HG03060 (cell line): ENCODE measurements around the gene ACOX1.

Source experiments
- ATAC-seq: cut with Tn5 transposase; IDR thresholded peaks from one replicate; pipeline ENCODE4 v1.9.1; 2021; ENCODE audit warnings: low read depth, moderate number of reproducible peaks; ENCODE audit not compliant: unreplicated experiment

The ACOX1 gene

DNA sequence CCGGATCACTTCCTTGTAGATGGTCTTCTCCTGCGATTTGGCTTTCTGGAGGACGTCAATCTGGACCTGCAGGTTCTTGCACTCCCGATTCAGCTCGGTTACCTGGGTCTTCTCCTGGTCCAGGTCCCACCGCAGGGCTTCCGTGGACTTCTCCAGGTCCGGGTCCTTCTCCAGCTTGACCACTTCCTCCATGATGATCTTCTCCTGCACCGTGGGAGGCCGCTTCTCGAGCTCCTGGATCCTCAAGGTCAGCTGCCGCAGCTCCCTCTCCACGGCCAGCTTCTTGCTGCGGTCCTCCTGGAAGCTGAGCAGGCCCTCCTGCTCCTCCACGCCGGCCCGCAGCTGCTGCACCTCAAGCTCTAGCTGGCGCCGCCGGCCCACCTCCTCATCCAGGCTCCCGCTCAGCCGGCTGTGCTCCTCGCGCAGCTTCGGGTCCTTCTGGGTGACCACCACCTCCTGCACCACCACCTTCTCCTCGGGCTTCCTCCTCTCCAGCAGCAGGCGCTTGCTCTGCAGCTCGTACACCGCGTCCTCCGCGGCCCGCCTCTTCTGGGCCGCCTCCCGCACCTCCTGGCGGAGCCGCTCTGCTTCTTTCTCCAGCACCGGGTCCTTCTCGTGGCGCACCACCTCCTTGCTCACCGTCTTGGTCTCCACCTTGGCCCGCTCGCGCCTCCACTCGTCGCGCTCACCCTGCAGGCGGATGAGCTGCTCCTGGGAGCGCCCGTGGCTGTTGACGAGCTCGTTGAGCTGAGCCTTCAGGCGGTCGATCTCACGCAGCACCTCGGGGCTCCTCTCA lies 29.9 kb upstream of the ACOX1 start:
- no peak for ATAC-seq

DNA sequence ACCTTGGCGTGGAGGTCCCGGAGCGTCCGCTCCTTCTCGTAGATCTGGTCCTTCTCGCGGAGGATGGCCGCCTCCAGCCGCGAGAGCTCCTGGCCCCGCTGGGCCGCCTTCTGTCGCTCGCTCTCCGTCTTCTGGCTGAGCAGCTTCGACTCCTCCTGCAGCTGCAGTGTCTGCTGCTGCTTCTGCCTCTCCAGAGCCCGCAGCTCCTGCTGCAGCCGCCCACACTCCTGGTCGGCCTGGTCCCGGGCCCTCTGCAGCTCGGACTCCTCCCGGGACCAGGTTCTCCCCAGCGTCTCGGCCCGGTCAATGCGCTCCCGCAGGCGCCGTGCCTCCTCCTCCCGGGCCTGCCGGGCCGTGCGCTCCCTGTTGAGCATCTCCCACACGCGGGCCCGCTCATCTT lies 29.2 kb upstream of the ACOX1 start:
- ATAC-seq, result no peak

- ATAC-seq, result no peak
Observed at GRCh38 chr17:76007850-76008165, 28.8 kb upstream of the ACOX1 start.

DNA sequence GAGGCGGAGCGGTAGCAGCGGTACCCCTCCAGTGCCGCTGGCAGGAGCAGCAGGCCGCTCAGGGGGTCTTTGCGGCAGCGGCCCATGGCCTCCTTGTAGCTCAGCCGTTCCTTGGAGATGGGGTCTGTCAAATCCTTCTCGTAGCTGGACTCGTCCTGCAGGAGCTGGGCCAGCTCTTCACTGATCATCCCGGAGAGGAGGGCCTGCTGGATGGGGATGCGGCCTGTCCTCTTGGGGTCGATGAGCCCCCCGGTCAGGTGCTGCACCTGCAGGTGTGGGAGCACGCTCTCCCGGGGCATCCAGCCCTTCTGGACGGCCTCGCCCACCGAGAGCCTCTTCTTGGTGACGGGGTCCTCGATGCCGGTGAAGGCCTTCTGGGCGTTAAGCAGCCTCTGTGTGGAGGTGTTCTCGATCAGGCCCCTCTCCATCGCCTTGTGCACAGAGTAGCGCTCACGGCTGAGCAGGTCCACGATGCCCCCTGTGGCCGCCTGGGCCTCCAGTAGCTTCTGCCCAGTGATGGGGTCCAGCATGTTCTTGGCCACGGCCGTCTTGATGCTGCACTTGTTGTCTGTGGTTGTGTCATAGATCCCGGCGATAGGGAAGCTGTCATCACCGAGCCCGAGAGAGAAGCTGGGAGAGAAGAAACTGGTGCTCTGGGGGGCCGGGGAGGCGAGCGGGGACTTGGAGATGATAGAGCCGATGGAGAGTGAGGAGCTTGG lies 28.3 kb upstream of the ACOX1 start:
- ATAC-seq, result no peak

- ATAC-seq, result no peak
Observed at GRCh38 chr17:76005263-76006149, 26.5 kb upstream of the ACOX1 start.

DNA sequence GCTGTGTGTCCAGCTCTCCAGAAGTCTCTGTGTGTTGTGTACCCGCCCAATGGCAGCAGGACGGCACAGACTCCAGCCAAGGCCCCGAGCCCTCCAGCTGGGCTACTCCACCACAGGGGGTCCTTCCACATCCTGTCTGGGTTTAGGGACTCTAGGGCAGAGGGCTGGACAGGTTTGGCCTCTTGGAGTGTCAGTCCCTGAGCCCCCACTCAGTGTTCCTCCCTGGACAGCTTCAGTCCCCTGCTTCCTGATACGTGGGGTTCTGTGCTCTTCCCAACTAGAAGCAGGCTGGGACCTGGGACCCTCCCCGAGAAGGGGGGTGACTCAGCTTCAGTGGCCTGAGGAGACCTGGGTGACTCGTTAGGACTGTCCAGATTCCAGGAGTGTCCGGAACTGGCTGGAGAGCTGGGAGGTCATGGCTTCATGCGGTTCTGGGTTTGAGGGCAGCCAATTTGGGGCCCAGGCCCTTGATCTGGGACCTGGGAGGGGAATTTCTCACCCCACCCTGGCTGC lies 25.8 kb upstream of the ACOX1 start:
- ATAC-seq, result no peak

DNA sequence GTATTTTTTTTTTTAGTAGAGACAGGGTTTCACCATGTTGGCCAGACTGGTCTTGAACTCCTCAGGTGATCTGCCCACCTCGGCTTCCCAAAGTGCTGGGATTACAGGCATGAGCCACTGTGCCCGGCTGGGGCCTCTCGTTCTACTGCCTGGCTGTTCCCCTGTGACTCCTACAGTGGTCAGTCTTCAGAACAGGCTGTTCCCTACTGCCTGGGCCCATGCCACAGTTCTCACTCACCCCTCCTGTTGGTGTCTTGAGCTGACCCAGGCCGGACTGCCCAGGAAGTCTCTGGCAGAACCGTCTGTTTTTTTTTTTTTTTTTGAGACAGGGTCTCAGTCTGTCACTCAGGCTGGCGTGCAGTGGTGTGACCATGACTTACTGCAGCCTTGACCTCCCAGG lies 24.9 kb upstream of the ACOX1 start:
- no peak for ATAC-seq

DNA sequence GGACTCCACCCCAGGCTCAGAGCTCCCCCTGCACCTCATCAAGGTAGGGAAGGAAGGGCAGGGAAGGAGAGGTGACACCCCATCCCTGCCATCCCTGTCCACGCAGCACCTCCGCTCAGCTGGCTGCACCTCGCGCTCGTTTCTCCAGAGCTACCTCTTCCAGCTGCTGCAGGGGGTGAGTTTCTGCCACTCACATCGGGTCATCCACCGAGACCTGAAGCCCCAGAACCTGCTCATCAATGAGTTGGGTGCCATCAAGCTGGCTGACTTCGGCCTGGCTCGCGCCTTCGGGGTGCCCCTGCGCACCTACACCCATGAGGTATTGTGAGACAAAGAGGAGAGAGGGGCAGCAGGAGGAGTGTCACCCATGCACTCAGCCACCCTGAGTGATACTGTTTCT lies 23.1 kb upstream of the ACOX1 start:
- no peak for ATAC-seq

DNA sequence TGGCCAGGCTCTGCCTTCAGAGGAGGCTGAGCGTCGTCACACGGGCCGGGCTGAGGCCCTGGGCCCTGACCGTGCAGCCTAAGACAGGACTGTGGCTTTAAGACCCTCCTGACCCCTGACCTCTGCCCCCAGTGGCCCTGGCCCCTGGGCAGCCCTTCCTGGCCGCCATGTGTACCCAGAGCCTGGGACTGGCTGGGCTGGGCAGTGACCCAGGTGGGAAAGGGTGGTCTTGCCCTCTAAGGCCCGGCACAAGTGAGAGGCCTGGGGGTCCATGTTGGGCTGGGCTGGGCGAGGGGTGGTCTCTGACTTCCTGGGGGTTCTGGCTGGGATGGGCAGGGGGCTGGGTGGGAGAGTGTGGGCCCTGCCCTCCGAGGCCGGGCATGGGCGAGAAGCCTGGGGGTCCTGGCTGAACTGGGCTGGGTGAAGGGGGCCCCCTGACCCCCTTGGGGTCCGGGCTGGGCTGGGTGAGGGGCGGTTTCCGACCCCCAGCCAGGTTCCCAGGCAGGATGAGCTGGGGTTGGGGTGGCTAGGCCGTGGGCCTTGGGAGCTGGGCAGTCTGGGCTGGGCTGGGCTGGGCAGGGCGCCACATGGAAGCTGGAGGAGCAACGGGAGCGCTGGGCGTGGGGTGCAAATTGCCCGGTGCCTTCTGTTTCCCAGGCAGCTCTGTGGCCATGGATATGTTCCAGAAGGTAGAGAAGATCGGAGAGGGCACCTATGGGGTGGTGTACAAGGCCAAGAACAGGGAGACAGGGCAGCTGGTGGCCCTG lies 22.0 kb upstream of the ACOX1 start, which contains the start of gene CDK3:
TSS of gene CDK3 (plus strand) at position 101 of the 767 bp plus-strand sequence. CDS start at position 672, 571 bp downstream.
- ATAC-seq, result no peak

GRCh38 chr17:76000016-76000754 lies 21.2 kb upstream of the ACOX1 start:
- ATAC-seq, result no peak

DNA sequence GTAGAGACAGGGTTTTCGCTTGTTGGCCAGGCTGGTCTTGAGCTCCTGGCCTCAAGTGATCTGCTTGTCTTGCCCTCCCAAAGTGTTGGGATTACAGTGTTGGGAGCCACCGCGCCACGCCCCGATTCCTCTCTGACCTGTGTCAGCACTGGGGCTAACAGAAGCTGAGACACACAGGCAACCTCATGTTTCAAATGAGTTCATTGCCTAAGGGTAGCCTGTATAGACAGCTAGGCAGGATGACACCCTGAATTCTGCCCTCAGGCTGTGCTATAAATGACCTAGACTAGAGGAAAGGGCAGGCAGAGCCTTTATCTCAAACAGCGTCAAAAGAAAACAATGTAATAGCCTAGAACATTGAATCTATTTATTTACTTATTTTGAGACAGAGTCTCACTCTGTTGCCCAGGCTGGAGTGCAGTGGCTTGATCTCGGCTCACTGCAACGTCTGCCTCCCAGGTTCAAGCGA lies 19.4 kb upstream of the ACOX1 start:
- no peak for ATAC-seq

DNA sequence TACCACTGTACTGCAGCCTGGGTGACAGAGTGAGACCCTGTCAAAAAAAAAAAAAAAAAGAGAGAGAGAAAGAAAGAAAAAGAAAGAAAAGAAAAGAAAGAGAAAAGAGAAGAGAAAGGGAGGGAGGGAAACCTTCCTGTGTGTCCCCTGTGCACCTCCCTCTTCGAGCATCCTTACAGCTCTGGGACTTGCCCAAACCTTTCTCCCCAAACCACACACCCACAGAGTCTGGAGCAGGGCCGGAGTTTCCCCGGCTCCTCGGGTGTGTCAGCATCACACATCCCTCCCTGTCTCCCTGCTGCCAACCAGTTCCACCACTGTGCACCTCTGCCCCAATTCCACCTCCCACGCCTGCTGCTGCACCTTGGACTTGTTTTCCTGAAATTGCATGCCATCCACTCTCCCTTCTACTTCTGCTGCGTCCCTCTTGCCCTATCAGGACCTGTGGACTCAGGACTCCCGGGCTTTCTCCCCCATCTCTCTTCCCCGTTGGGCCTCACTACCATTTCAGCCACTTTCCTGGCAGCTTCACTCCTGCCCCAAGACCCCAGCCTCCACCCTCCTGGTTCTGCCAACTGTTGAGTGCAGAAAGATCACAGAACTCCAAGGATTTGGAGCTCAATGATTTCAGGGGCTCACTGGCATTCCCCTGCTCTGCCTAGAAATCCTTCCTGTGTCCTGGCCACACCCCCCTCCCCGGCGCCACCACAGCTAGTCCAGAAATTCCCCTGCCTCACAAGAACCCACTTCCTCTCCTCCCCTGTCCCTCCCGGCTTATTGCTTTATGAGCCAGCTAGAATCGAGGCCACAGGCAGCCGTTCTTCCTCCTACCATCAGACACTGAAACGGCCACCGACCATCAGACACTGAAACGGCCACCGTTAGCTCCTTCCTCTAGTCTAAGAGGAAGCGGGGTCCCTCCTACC lies 18.0 kb upstream of the ACOX1 start:
- no peak for ATAC-seq

- no peak for ATAC-seq
Observed at GRCh38 chr17:75995385-75995925, 16.5 kb upstream of the ACOX1 start.

GRCh38 chr17:75994802-75995370 lies 15.9 kb upstream of the ACOX1 start:
- ATAC-seq, result no peak

- ATAC-seq, result no peak
Observed at GRCh38 chr17:75991396-75991795, 12.4 kb upstream of the ACOX1 start.

DNA sequence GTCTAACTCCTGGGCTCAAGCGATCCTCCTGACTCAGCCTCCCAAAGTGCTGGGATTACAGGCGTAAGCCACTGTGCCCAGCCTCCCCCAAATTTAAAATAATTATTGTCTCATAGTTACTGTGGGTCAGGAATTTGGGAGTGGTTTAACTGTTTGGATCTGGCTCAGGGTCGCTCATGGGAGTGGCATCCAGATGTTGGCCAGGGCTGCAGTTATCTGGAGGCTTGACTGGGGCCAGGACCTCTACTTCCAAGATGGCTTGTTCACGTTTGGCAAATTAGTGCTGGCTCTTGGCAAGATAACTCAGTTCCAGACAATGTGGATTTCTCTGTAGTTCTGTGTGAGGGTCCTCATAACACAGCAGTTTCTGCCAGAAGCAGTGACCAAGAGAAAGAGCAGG lies 8.1 kb upstream of the ACOX1 start:
- no peak for ATAC-seq

- no peak for ATAC-seq
Observed at GRCh38 chr17:75985986-75986385, 7.0 kb upstream of the ACOX1 start.
